Measurements from ENCODE around the gene TSSK2. TPM values are rescaled to one million over a fixed set of nuclear protein-coding genes. Genes with fewer than 3 reads are reported as not detected.

TSSK2 gene
- total and polyA plus RNA-seq, 2 of the 8 experiments (the other 6 are each of a cell fraction or from before 2014, with no cell fraction given), result not detected

- TF ChIP-seq FOSL1 (IDR thresholded peaks at IDR 0.05; ENCODE audit: insufficient read depth, low read depth, low read length), result no peak
These were observed 38.8 kb downstream of the TSSK2 start (continued) for GRCh38 chr22:19169947-19170318.

Measured in H1 (cell line).